Loucy (cell line): ENCODE data around the gene PIGBOS1.

Source experiments
- H2AFZ ChIP-seq: fragments of 200-600 bp; sonication (generic); 2 replicates; pipeline ENCODE4 v1.6.0; 2016; ENCODE audit warnings: antibody characterized with exemption, mild to moderate bottlenecking, low read length, moderate library complexity
- H3F3A ChIP-seq: fragments of 200-600 bp; 2 replicates; pipeline ENCODE4 v1.6.0; 2016; ENCODE audit warnings: antibody characterized with exemption, low read depth, mild to moderate bottlenecking
- H3K27me3 ChIP-seq: fragments of 200-600 bp; sonication (generic); 2 replicates; pipeline ENCODE4 v1.6.1; 2014; ENCODE audit warnings: low read length, mild to moderate bottlenecking; ENCODE audit not compliant: insufficient read depth, poor library complexity, severe bottlenecking
- H3K36me3 ChIP-seq: fragments of 200-600 bp; sonication (generic); 2 replicates; pipeline ENCODE4 v1.6.1; 2016; ENCODE audit warnings: low read length; ENCODE audit not compliant: insufficient read depth
- H3K4me1 ChIP-seq: fragments of 200-600 bp; sonication (generic); 2 replicates; pipeline ENCODE4 v1.5.1; 2014; ENCODE audit warnings: low read length, mild to moderate bottlenecking; ENCODE audit not compliant: insufficient read depth, poor library complexity, severe bottlenecking
- H3K4me2 ChIP-seq: fragments of 200-600 bp; sonication (generic); 2 replicates; pipeline ENCODE4 v1.6.0; 2014; ENCODE audit warnings: antibody characterized with exemption, low read length, low read depth, mild to moderate bottlenecking; ENCODE audit not compliant: poor library complexity, severe bottlenecking
- H3K4me3 ChIP-seq: fragments of 200-600 bp; sonication (generic); 2 replicates; pipeline ENCODE4 v1.5.1; 2014; ENCODE audit warnings: low read length, mild to moderate bottlenecking, mixed read lengths; ENCODE audit not compliant: poor library complexity, severe bottlenecking
- H3K79me2 ChIP-seq: fragments of 200-600 bp; sonication (generic); 2 replicates; pipeline ENCODE4 v1.6.1; 2014; ENCODE audit warnings: low read length; ENCODE audit not compliant: insufficient read depth
- H3K9ac ChIP-seq: fragments of 200-600 bp; sonication (generic); 2 replicates; pipeline ENCODE4 v1.6.0; 2014; ENCODE audit warnings: mild to moderate bottlenecking, low read depth, low read length, moderate library complexity; ENCODE audit not compliant: poor library complexity, severe bottlenecking
- H3K9me2 ChIP-seq: fragments of 200-600 bp; sonication (generic); replicated peaks from 2 replicates; pipeline ENCODE4 v1.6.1; 2016; ENCODE audit warnings: low read depth, low read length, mixed read lengths
- H3K9me3 ChIP-seq: fragments of 200-600 bp; sonication (generic); 2 replicates; pipeline ENCODE4 v1.6.1; 2014; ENCODE audit warnings: mild to moderate bottlenecking, antibody characterized with exemption, low read length, low read depth; ENCODE audit not compliant: insufficient read depth
- H4K20me1 ChIP-seq: fragments of 200-600 bp; sonication (generic); 2 replicates; pipeline ENCODE4 v1.6.0; 2014; ENCODE audit warnings: antibody characterized with exemption, low read length, mild to moderate bottlenecking; ENCODE audit not compliant: insufficient read depth, poor library complexity, severe bottlenecking
- CTCF ChIP-seq: fragments of 200-600 bp; sonication (generic); conservative IDR thresholded peaks from 2 replicates; pipeline ENCODE4 v1.5.1; 2014; ENCODE audit warnings: mild to moderate bottlenecking, antibody characterized with exemption, low read length
- EZH2phosphoT487 ChIP-seq: fragments of 200-600 bp; IDR thresholded peaks from 2 replicates; pipeline ENCODE4 v1.6.1; 2018; ENCODE audit warnings: antibody characterized with exemption, mild to moderate bottlenecking, moderate library complexity, borderline replicate concordance

The PIGBOS1 gene

GRCh38 chr15:55343168-55343567 lies 24.2 kb upstream of the PIGBOS1 start:
- Histone ChIP-seq H3K9me2 (no peaks in the 10 kb centered on the region), H3K79me2 (no peaks in the 10 kb centered on the region), H3F3A (no peaks in the 10 kb centered on the region), H3K4me2 (no peak overlapping the region), H3K4me3 (no peak overlapping the region), H3K36me3 (peaks cover 18% of the 10 kb centered on the region), H4K20me1 (no peaks in the 10 kb centered on the region), H3K9ac (no peak overlapping the region), H2AFZ (no peak overlapping the region), H3K27me3 (no peaks in the 10 kb centered on the region), H3K4me1 (no peaks in the 10 kb centered on the region), H3K9me3 (no peaks in the 10 kb centered on the region)
- no peak for TF ChIP-seq EZH2phosphoT487
- TF ChIP-seq CTCF = no peak

DNA sequence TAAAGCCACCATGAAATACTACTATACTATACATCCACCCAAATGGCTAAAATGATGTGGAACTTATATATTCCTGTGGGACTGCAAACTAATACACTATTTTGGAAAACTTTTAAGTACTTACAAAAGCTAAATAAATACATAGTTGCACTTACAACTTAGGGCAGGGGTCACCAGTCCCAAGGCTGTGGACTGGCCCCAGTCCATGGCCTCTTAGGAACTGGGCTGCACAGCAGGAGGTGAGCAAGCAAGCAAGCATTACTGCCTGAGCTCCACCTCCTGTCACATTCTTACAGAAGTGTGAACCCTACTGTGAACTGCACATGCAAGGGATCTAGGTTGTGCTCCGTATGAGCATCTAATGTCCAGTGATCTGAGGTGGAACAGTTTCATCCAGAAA lies 18.2 kb upstream of the PIGBOS1 start:
- no peaks in the 10 kb centered on the region for H3K27me3 ChIP-seq
- H3K4me3 ChIP-seq = no peak overlapping the region
- no peaks in the 10 kb centered on the region for H3K4me1 ChIP-seq
- H3K9me2 ChIP-seq = no peaks in the 10 kb centered on the region
- no peak for TF ChIP-seq EZH2phosphoT487
- TF ChIP-seq CTCF = no peak
- H3K9me3 ChIP-seq = no peaks in the 10 kb centered on the region
- H4K20me1 ChIP-seq = no peaks in the 10 kb centered on the region
- no peak overlapping the region for H3K4me2 ChIP-seq
- no peak overlapping the region for H2AFZ ChIP-seq
- H3K36me3 ChIP-seq = peaks cover 33% of the 10 kb centered on the region
- no peaks in the 10 kb centered on the region for H3K79me2 ChIP-seq
- H3F3A ChIP-seq = no peaks in the 10 kb centered on the region
- no peak overlapping the region for H3K9ac ChIP-seq

- H3K9me3 ChIP-seq = no peaks in the 10 kb centered on the region
- no peak for TF ChIP-seq CTCF
- no peak for TF ChIP-seq EZH2phosphoT487
These were observed 16.1 kb upstream of the PIGBOS1 start for GRCh38 chr15:55334997-55335396.

More at GRCh38 chr15:55334997-55335396, 16.1 kb upstream of the PIGBOS1 start:
- Histone ChIP-seq H3F3A (no peaks in the 10 kb centered on the region), H3K9ac (no peak overlapping the region), H3K4me3 (no peak overlapping the region), H3K4me1 (no peaks in the 10 kb centered on the region), H3K27me3 (no peaks in the 10 kb centered on the region), H2AFZ (no peak overlapping the region), H3K4me2 (no peak overlapping the region), H3K9me2 (no peaks in the 10 kb centered on the region), H3K79me2 (no peaks in the 10 kb centered on the region), H3K36me3 (peaks cover 38% of the 10 kb centered on the region), H4K20me1 (no peaks in the 10 kb centered on the region)
